HS-27A (cell line): ENCODE data around the gene NRXN3.

Experiments
- DNase-seq: peaks from one replicate; pipeline ENCODE4 v3.0.0-alpha.2; 2012; ENCODE audit warnings: low read depth, missing footprints

The NRXN3 gene

DNA sequence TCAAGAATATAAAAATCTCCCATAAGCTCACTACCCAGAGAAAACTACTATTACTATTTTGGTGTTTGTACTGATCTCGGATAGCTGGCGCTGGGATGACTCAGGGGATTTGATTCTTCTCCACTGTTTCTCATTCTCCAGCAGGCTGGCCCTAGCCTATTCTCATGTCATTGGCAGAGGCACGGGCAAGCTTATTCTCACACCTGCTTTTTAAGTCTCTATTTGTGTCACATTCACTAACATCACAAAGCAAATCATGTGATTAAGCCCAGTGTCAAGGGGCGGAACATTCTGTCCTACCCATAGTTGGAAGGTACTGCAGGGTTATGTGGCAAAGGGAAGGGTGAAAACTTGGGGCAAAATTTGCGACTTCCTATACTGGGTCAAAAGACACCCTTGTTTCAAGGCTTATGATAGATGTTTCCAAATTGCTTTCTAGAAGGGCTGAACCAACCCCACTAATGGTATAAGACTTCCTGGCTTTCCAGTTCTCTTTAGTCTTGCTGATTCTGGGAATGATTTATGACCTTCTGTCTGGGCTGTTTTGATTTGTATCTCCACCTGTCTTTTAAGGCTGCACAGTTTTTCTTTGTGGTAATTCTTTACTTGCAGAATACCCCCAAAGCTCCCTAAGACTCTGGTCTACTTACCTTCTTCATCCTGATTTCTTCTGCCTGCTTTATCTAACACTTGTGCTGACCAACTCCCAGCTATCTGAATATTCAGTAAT, 406.4 kb downstream of the NRXN3 start:
- DNase-seq: no peak

GRCh38 chr14:78581229-78581628, 411.1 kb downstream of the NRXN3 start:
- DNase-seq: no peak

DNA sequence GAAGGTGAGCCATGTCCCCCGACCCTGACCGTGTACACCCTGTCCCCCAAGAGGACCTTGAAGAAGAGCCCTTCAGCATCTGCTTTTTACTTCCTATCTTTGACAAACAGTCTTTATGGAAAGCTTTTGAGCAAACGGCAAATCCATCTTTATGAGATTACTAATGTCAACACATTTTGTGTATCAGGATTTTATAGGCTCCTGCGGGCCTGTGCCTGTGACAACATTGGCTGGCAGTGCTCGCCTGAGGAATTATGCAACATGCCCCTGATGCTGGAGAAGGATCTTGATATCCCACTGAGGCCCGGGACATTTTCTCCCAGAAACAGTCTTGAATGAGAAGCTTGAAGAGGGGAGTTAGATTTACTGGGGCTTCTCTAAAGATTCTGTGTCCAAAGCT, 416.5 kb downstream of the NRXN3 start:
- DNase-seq: no peak

GRCh38 chr14:78588906-78589305, 418.7 kb downstream of the NRXN3 start:
- no peak for DNase-seq

- no peak for DNase-seq
Observed at GRCh38 chr14:78592616-78593219, 422.5 kb downstream of the NRXN3 start.

GRCh38 chr14:78593949-78594348, 423.8 kb downstream of the NRXN3 start:
- DNase-seq: no peak

DNA sequence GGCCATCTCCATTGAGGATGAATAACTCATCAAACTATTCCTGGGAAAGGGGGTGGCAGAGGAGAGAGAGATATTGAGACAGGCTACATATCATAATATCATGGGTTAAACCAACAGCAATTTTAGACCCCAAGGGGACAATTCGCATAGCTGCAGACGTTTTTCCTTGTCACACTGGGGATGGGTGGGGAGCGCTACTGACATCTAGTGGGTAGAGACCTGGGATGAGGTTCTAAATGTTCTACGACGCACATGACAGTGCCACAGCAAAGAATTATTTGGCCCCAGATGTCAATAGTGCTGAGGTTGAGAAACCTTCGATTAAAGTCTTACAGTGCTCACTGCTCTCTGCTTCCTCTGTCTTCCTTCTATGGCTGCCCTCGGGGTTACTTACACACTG, 425.6 kb downstream of the NRXN3 start:
- no peak for DNase-seq

DNA sequence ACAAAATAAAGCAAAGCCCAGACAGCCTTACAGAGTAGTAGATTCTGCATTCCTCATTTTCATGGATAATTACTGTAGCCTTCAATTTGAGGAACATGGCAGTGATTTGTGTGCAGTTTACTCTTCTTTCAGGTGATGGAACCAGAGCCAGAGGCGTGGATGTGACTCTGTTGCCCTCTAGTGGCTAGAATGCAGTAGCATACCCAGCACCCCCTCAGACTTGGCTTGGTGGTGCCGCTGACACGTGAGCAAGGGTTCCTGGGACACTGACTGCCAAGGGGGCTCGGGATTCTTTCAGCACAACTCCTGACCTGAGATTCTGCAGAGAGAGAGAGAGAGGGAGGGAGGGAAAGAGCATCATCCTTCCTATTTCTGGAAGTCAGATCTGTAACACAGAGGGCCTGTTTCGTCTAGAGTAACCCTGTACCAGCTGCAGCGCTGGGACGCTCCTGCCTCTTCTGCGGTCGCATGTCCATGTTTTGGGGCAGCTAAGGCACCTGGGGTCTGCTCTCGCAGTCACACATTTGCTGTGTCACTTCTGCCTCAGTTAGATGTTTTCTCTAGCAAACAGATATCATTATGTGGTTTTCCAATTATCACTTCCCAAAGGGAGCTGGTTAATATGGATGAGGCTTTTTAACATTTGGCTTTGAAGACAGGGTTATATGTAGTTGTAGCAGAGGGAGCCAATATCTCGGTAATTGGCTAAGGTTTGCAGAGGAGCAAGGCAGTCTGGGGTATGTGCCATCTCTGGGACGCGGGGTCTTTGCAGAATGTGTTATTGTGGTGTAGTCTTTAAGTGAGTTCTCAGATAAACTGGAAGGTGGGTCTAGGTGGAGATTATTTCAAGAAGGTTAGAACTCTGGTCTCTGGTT, 428.1 kb downstream of the NRXN3 start:
- DNase-seq: no peak

GRCh38 chr14:78605025-78605762, 435.0 kb downstream of the NRXN3 start:
- DNase-seq: no peak

DNA sequence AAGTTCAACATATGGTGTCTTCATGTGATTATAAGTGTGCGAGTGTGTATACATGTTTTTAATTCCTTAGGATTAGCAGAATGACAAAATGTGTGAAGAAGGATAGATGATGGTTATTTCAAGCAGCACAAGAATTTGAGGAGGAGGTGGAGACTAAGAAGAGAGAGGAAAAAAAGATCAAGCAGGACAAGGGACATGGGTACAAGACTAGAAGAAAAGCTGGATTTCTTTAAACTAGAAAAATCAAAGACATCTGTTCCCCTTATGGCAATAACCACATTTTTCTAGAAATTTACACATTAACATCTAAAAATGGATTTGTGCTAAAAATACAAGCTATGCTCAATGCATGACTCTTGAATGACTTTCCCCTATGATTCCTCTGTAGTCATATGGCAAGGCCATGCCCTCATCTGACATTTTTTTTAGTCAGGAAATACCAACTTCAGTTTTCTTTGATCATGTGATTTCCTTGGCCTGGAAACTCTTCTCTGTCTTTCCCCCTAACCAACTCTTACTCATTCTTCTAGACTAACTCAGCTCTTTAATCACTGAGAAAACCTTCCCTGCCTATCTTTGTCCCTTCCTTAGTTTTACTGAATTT, 435.8 kb downstream of the NRXN3 start:
- no peak for DNase-seq

GRCh38 chr14:78608998-78609787, 439.0 kb downstream of the NRXN3 start:
- DNase-seq: no peak

- no peak for DNase-seq
Observed at GRCh38 chr14:78610994-78611393, 440.8 kb downstream of the NRXN3 start.

DNA sequence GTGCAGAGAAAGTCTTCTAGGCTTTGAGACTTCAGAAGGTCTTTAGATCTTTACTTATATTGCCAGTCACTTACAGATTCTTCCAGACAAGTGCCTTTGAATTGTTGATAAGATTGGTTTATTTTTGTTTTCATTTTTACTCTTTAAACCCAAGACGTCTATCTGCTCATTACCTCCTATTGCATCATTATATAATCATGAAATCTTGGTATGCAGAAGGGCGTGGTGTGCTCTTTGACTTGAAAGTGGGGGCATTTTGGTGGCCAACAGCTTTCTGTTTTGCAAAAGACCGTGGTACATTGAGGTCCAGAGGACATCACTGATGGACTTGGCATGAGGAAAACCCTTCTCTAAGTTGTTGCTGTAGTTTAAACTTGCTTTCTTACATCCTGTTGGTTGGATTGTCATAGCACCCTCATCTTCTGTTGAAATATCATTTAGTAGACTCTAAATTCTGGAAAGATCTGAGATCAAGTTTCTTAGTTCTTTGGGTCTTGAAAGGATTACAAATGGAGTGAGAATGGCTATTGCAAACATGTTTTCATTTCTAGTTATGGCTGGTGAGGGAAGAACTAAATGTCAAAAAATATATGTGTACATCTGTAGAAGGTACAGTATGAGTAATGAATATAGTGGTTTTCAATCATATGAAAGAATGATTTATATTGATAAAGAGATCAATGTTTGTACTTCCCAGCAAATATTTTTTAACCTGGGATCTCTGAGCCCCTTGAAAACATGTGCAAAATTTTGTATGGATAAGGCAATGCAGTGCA, 441.8 kb downstream of the NRXN3 start:
- DNase-seq: no peak

- no peak for DNase-seq
Observed at GRCh38 chr14:78612666-78613065, 442.5 kb downstream of the NRXN3 start.

GRCh38 chr14:78614593-78614992, 444.4 kb downstream of the NRXN3 start:
- DNase-seq: no peak

GRCh38 chr14:78617735-78618134, 447.6 kb downstream of the NRXN3 start:
- no peak for DNase-seq

- no peak for DNase-seq
Observed at GRCh38 chr14:78618368-78618767, 448.2 kb downstream of the NRXN3 start.

DNA sequence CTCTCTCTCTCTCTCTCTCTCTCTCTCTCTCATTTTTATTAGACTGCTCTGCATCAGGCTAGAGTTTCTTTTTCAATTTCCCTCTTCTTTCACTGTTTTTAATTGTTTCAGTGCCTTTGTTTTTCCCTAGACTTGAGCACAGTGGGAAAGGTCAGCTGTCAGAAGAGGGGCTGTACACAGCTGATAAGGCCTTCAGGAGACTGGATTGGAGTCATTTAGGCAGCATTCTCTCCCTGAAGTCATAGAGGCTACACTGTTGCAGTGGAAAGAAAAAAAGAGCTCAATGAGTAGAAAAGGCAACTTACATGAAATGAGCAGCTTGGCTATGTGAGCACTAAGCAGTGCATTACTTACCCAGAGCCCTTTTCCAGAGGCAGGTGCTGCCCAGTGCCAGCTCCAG, 456.9 kb downstream of the NRXN3 start:
- no peak for DNase-seq

DNA sequence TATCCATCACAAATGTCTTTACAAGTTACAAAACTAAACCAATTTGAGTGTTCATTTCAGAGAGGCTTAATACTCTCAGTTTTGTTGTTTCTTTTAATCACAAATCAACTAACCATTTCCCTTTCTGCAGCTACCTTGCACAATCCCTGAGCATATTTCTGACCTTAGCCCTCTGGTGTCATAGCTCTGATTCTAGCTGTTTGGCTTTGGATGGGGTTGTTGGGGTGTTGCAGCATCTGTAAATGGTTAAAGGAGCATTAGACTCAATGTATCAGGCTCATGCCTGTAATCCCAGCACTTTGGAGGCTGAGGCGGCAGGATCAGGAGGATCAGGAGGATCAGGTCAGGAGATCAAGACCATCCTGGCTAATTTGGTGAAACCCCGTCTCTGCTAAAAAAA, 461.4 kb downstream of the NRXN3 start:
- no peak for DNase-seq

GRCh38 chr14:78633752-78634151, 463.6 kb downstream of the NRXN3 start:
- DNase-seq: no peak
